Coronary artery (tissue), 2 donors: ENCODE data around the gene TWIST2.

Experiments used
- DNase-seq: peaks from one replicate; pipeline ENCODE4 v3.0.0-alpha.2; 2017; ENCODE audit warnings: low spot score
- H3K27ac ChIP-seq, 2 donors: fragments of 200-600 bp; sonication (generic); one replicate each; pipeline ENCODE4 v1.5.1; 2016 to 2019
- H3K4me3 ChIP-seq: fragments of 200-600 bp; sonication (generic); 2 replicates; pipeline ENCODE4 v1.5.1; 2016; ENCODE audit warnings: mild to moderate bottlenecking, moderate library complexity
- TF ChIP-seq, protein P1 (sequence below): fragments of 200-600 bp; sonication (generic); IDR thresholded peaks from one replicate; pipeline ENCODE4 v1.5.1; 2019; ENCODE audit warnings: antibody characterized with exemption

The TWIST2 gene

GRCh38 chr2:238847841-238848690 is at the start of gene TWIST2:
TWIST2 (plus strand) TSS chr2:238848085; CDS start chr2:238848216, 131 bp downstream.
- peak; percentile 88 for DNase-seq
- H3K4me3 ChIP-seq, result peak within 1 kb of the TSS; percentile 90
- H3K27ac ChIP-seq, result peak within 1 kb of the TSS; percentile 44 to 92
- TF ChIP-seq, protein P1, sequence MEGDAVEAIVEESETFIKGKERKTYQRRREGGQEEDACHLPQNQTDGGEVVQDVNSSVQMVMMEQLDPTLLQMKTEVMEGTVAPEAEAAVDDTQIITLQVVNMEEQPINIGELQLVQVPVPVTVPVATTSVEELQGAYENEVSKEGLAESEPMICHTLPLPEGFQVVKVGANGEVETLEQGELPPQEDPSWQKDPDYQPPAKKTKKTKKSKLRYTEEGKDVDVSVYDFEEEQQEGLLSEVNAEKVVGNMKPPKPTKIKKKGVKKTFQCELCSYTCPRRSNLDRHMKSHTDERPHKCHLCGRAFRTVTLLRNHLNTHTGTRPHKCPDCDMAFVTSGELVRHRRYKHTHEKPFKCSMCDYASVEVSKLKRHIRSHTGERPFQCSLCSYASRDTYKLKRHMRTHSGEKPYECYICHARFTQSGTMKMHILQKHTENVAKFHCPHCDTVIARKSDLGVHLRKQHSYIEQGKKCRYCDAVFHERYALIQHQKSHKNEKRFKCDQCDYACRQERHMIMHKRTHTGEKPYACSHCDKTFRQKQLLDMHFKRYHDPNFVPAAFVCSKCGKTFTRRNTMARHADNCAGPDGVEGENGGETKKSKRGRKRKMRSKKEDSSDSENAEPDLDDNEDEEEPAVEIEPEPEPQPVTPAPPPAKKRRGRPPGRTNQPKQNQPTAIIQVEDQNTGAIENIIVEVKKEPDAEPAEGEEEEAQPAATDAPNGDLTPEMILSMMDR, result no peak

DNA sequence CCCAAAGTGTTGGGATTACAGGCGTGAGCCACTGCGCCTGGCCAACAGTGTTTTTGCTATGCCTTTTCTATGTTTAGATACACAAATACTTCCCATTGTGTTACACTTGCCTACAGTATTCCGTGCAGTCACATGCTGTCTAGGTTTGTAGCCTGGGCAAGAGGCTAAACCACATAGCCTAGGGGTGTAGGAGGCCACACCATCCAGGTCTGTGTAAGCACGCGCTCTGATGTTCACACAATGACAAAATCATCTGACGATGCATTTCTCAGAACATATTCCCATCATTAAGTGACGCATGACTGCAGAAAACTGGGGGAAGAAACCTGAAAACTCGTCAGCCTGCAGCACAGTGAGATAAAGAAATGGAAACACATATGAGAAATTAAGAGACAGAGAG is 46.1 kb upstream of the TWIST2 start:
- no peak overlapping the region for H3K4me3 ChIP-seq
- TF ChIP-seq, protein P1, result no peak
- no peak for DNase-seq

DNA sequence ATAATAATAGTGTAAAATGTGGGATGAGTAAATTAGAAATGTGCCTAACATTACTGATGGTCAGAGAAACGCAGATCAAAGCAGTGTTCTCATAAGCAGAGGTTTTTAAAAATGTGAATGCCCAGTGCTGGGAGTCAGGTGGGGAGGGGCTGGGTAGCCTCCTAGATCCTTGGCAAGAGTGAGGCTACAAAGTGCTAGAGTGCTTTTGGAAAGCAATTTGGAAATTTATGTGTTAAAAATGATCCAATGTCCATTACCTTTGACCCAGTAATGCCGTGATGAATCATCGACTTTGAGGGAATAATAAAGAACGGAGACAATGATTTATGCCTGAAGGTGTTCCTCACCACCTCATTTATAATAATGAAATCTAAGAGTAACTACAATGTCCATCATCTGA is 44.9 kb upstream of the TWIST2 start:
- DNase-seq, result no peak
- Histone ChIP-seq H3K4me3 (no peak overlapping the region), H3K27ac (no peak overlapping the region)
- TF ChIP-seq, protein P1, result no peak

More for the DNA sequence above, 46.1 kb upstream of the TWIST2 start:
- H3K27ac ChIP-seq, result no peak overlapping the region

DNA sequence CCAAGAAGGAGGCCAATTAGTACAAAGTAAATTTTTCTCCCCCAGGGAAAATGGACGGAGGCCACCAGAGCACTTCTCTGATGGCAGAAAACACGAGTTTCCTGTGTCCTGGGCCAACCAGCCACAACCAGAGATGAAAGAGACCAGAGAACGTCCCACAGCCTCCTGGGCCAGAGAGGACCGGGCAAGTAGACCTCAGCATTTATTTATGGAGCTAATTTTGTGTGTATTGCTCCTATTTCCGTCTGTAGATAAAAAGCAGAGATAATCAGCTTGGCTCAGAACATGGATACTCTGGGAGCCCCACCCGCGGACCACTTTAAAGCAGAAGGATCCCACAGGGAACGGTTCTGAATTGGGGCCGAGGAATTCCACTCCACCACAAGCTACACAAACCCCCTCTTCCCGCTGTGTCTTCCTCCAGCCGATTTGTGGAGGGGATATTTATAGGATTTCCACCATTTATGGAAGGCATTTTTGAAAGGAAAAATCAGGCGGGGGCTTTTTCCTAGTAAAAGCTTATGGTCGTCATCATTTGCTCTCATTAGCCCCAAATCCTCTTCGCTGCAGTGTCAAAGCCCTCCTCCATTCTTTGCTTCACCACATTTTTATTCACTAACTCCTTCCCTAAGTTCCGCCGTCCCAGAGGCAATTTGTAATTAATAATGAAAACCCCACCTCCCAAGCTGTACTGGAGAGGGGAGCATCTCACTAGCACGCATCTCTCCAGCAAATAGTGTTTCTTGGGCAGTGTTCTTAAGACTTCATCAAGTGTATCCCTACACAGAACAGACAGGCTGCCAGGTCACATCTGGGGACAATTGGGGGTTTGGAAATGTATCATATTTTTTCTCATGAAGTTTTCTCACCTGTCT is 43.7 kb upstream of the TWIST2 start:
- H3K4me3 ChIP-seq, result no peak overlapping the region
- DNase-seq, result no peak
- no peak overlapping the region for H3K27ac ChIP-seq
- TF ChIP-seq, protein P1, result no peak

DNA sequence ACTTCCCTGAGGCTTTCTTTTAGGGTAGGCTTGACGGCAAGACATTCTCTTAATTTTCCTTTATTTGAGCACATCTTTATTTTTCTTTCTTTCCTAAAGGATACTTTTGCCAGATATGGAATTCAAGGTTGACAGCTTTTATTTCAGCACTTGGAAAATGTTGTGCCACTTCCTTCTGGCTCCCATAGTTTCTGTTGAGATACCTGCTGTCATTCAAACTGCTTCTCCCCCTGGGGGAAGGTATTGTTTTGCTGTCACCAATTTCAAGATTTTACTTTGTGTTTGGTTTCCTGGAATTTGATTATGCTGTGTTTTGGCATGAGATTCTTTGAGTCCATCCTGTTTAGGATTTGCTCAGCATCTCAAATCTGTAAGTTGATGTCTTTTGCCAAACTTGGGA is 39.1 kb upstream of the TWIST2 start:
- no peak overlapping the region for H3K4me3 ChIP-seq
- no peak for DNase-seq
- TF ChIP-seq, protein P1, result no peak
- no peak overlapping the region for H3K27ac ChIP-seq

GRCh38 chr2:238810321-238810720 is 37.6 kb upstream of the TWIST2 start:
- Histone ChIP-seq H3K4me3 (no peak overlapping the region), H3K27ac (no peak overlapping the region)
- TF ChIP-seq, protein P1, result no peak
- no peak for DNase-seq
